PC-9 (cell line): ENCODE measurements around the gene FAM9A.

Experiments used
- EZH2 ChIP-seq: fragments of 200-600 bp; sonication (generic); IDR thresholded peaks from 2 replicates; pipeline ENCODE4 v1.8.0; 2017; ENCODE audit warnings: antibody characterized with exemption, low read depth
- TF ChIP-seq, protein P1 (sequence below): fragments of 200-600 bp; sonication (generic); conservative IDR thresholded peaks from 2 replicates; pipeline ENCODE4 v1.6.1; 2017; ENCODE audit warnings: mixed run types, antibody characterized with exemption, mild to moderate bottlenecking, moderate library complexity

DNA sequence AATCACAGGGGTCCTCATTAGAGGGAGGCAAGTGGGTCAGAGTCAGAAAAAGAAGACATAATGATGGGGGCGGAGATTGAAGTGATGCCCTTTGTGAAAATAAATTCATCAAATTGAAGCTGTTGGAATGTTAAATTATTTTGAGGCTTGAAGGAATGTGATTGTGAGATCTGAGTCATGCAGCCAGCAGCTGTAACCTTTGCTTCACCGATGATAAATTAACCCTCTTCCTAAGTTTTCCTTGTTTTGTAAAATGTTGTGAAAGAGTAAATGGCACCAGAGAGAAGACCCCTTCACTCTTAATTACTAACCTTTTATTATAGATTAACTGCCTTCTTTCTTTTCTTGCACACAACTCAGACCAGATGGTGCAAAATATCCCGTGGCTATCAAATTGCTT is 47.7 kb upstream of the FAM9A start:
- TF ChIP-seq, protein P1, sequence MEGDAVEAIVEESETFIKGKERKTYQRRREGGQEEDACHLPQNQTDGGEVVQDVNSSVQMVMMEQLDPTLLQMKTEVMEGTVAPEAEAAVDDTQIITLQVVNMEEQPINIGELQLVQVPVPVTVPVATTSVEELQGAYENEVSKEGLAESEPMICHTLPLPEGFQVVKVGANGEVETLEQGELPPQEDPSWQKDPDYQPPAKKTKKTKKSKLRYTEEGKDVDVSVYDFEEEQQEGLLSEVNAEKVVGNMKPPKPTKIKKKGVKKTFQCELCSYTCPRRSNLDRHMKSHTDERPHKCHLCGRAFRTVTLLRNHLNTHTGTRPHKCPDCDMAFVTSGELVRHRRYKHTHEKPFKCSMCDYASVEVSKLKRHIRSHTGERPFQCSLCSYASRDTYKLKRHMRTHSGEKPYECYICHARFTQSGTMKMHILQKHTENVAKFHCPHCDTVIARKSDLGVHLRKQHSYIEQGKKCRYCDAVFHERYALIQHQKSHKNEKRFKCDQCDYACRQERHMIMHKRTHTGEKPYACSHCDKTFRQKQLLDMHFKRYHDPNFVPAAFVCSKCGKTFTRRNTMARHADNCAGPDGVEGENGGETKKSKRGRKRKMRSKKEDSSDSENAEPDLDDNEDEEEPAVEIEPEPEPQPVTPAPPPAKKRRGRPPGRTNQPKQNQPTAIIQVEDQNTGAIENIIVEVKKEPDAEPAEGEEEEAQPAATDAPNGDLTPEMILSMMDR: no peak
- no peak for TF ChIP-seq EZH2
